ENCODE results near the gene HIVEP3. TPM values are rescaled to one million over a fixed set of nuclear protein-coding genes. Genes with fewer than 3 reads are reported as not detected.

Gene HIVEP3
- total RNA-seq, 1 experiment from 2014 or later = 1.4 TPM

DNA sequence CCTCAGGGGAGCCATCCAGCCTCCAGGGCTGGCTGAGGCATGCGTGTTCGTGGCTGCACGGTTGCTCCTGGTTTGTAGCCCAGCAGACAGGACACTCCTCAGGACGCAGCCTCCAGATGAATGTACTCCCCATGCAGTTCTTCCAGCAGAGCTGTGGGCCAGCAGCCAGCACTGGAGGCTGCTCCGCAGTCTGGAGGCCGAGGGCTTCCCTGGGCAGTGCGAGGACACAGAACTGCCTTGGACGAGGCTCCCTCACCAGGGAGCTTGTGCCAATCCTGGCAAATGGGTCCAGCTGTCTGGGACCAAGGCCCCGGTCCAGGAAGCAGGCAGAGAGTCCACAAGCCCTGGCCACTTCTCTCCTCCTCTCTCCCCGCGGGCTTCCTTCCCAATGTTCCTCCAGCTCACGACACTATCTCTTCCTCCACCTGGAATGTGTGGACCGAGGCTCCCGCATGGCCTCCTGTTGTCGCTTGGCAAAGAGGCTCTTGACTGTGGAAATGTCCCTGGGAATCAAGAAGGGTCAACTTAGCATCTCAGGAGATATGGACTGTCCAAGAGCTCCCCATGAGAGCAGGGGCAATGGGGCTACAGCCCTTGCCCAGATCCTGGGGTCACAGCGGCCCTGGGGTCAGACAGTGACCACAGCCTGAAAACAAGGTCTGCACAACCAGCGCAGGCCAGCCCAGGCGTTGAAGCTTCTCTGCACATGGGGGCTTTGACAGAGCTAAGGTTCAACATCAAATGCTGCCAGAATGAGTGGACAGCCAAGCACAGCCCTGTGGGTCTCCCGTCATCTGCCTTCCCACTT lies 439.5 kb downstream of the HIVEP3 start:
- Histone ChIP-seq H3K4me1 (ENCODE audit: insufficient read depth, low read length) (no peaks in the 10 kb centered on the region), H3K27ac (ENCODE audit: insufficient read length, low read depth, low read length) (no peak overlapping the region), H2BK12ac (ENCODE audit: insufficient read length, low read depth, low read length) (no peak overlapping the region), H3K9ac (ENCODE audit: extremely low read depth, insufficient read length, low read length) (no peak overlapping the region), H2BK20ac (ENCODE audit: low read depth, low read length, poor library complexity, severe bottlenecking) (no peak overlapping the region), H2AFZ (ENCODE audit: low read length) (no peak overlapping the region), H4K20me1 (ENCODE audit: control insufficient read depth, insufficient read depth, insufficient read length) (no peaks in the 10 kb centered on the region), H3K27me3 (ENCODE audit: insufficient read depth, low read length) (no peaks in the 10 kb centered on the region), H3K4ac (ENCODE audit: low read depth, low read length) (no peak overlapping the region), H2BK15ac (ENCODE audit: low read depth, low read length) (no peak overlapping the region), H4K91ac (ENCODE audit: insufficient read length, low read depth, low read length) (no peak overlapping the region), H2AK5ac (ENCODE audit: insufficient read length, low read length) (no peak overlapping the region), H3K23ac (ENCODE audit: insufficient read length, low read depth, low read length) (no peak overlapping the region), H3K56ac (ENCODE audit: insufficient read length, low read depth, low read length) (no peak overlapping the region), H3K23me2 (ENCODE audit: insufficient read length, low read depth, low read length, poor library complexity, severe bottlenecking) (no peaks in the 10 kb centered on the region), H3K4me2 (ENCODE audit: insufficient read depth, insufficient read length, low read length) (no peak overlapping the region), H3T11ph (ENCODE audit: low read length) (no peak overlapping the region), H3K9me3 (ENCODE audit: control insufficient read depth, low read depth, low read length) (no peaks in the 10 kb centered on the region), H3K18ac (ENCODE audit: insufficient read length, low read depth, low read length) (no peak overlapping the region), H3K14ac (ENCODE audit: insufficient read depth, low read length) (no peak overlapping the region), H3K79me2 (ENCODE audit: insufficient read depth, low read length) (no peaks in the 10 kb centered on the region), H2BK5ac (ENCODE audit: insufficient read length, low read length) (no peak overlapping the region), H4K8ac (replicated peaks; ENCODE audit: insufficient read length, low read depth, low read length) (no peak overlapping the region), H2BK120ac (ENCODE audit: low read depth, low read length, poor library complexity, severe bottlenecking) (no peak overlapping the region), H4K5ac (ENCODE audit: insufficient read length, low read depth, low read length) (no peak overlapping the region), H3K79me1 (ENCODE audit: insufficient read depth, low read depth, low read length, poor library complexity, severe bottlenecking) (no peaks in the 10 kb centered on the region)
- WGBS (ENCODE audit: extremely low coverage, insufficient read length, low lambda C conversion rate) = no CpG with 5 or more reads among the region's 19 CpGs
- Mint-ChIP-seq H3K4me3 (no peak overlapping the region), H3K9me3 (no peaks in the 10 kb centered on the region; a peak in 2 of 5 replicates), H3K36me3 (ENCODE audit: insufficient read depth in 1 of 3, low read depth in 3 of 3) (no peaks in the 10 kb centered on the region), H3K27me3 (ENCODE audit: low read depth) (peaks cover 2% of the 10 kb centered on the region), H3K27ac (no peak overlapping the region), H3K4me1 (peaks cover 29 to 38% of the 10 kb centered on the region in 2 experiments)
- TF ChIP-seq, protein P1, sequence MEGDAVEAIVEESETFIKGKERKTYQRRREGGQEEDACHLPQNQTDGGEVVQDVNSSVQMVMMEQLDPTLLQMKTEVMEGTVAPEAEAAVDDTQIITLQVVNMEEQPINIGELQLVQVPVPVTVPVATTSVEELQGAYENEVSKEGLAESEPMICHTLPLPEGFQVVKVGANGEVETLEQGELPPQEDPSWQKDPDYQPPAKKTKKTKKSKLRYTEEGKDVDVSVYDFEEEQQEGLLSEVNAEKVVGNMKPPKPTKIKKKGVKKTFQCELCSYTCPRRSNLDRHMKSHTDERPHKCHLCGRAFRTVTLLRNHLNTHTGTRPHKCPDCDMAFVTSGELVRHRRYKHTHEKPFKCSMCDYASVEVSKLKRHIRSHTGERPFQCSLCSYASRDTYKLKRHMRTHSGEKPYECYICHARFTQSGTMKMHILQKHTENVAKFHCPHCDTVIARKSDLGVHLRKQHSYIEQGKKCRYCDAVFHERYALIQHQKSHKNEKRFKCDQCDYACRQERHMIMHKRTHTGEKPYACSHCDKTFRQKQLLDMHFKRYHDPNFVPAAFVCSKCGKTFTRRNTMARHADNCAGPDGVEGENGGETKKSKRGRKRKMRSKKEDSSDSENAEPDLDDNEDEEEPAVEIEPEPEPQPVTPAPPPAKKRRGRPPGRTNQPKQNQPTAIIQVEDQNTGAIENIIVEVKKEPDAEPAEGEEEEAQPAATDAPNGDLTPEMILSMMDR (conservative IDR thresholded peaks at IDR 0.05) = no peak
- no peak for DNase-seq

All from H9 (cell line).